NCI-H1092 treated with DMSO at 0.1 percent for 48 hours (cell line): ENCODE data around the gene SF3B2.
"Not testable (repeated sequence)": the region's sequence is repeated elsewhere in the genome, so short reads cannot be mapped to it uniquely, and the experiment has no call there.

ENCODE experiments used
- DNase-seq: peaks from one replicate; lab custom pipeline; 2025; lab: John Stamatoyannopoulos, UW

The SF3B2 gene

DNA sequence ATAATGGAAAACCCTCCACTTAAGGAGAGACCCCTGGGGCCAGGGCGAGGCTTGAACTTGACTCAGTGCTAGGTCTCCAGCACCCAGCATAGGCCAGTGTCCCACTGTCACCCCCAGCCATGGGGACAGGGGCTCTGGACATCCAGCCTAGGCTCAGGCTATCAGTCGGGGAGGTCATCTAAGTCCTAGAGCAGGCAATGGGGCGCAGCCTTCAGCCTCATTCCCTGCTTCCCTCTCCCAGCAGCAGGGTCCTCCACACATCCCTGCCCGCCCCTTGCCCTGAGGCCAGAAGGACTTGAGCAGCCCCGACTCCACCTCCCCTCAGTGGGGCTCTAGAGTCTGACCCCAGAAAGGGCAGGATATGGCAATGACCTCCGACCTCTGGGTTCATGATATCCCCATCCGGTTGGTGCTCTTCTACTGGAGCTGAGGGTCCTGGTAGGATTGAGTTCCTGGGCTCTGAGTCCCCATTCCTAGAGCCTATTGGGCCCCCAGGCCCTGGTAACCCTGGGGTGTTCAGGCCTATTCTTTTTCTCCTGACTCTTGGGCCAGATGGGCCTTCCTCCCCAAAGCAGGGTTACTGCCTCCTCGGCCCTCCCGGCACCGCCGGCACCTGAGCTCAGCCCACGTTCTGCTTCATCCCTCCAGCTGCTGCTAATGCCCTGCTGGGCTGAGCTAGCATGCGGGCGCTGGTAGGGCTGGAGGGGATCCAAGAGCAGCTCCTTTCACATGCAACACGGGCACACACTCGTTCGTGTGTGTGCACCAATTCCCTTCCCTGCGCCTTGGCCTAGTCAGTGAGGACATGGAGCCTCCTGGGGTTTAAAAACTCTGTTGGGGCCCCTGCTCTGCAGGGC, 36.0 kb upstream of the SF3B2 start:
- peak; percentile 13 for DNase-seq

DNA sequence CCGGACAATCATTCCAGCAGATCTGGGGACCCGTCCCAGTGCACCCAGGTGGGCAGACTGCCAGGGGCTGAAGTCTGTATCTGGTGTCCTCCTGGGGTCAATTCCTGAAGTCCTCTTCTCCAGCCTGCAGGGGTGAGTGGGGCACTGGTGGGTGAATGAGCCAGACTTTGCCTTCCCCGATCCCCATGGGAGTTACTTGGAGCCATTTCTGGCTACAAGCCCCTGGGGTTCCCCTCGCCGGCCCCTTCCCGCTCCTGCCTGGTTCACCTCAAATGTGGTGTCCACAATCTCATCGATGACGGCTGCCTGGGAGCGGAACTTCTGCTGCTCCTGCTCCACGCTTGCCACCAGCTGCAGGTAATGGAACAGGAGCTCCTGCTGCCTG, 35.4 kb upstream of the SF3B2 start:
- DNase-seq, result no peak

- DNase-seq, result no peak
Measured at GRCh38 chr11:66017321-66017720, 34.8 kb upstream of the SF3B2 start.

DNA sequence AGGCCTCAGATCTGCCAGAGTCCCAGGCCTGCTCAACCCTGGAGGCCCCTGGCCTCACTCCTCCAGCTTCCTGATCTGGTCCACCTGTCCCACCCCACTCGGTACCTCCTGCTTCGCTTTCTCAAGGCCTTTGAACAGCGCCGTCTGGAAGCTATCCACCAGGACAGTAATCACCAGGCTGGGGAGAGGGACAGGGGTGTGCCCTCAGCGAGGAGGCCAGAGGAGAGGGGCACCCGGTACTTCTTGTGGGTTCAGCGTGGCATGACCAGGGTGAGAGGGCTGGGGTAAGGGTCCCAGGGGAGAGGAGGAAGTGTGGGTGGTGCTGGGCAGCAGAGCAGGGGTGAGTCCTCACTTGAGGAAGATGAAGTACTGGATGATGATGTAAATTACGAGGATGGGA, 32.0 kb upstream of the SF3B2 start:
- DNase-seq, result no peak

DNA sequence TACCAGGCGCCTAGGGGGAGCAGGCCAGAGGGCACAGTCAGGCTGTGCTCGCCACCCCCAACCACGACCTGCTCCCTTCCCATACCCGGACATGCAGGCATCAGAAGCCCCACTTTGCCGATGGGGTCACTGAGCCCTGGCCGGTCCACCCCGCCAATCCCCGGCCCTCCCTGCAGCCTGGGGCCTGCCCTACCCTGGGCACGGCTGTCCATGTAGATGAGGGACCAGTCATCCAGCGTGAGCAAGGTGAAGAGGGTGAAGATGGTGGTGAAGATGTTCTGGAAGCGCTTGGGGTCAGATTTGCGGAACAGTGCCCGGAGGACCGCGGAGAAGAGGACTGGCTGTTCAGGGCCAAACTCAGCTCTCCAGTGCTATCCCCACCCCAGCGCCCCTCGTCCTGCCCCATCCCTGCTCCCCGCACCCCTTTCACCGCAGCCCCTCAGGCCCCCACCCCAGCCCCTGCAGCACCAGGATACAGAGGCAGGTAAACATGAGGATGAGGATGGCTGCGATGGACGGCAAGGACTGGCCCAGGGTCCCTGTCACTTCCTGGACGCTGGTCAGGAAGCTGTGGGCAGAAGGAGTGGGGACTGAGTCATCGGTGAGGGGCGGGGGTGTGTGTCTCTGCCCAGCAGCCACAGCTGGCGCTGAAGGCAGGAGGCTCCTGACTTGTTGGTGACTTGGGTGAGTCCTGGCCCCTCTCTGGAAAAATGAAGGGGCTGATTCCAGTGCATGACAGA, 31.4 kb upstream of the SF3B2 start:
- no peak for DNase-seq

DNA sequence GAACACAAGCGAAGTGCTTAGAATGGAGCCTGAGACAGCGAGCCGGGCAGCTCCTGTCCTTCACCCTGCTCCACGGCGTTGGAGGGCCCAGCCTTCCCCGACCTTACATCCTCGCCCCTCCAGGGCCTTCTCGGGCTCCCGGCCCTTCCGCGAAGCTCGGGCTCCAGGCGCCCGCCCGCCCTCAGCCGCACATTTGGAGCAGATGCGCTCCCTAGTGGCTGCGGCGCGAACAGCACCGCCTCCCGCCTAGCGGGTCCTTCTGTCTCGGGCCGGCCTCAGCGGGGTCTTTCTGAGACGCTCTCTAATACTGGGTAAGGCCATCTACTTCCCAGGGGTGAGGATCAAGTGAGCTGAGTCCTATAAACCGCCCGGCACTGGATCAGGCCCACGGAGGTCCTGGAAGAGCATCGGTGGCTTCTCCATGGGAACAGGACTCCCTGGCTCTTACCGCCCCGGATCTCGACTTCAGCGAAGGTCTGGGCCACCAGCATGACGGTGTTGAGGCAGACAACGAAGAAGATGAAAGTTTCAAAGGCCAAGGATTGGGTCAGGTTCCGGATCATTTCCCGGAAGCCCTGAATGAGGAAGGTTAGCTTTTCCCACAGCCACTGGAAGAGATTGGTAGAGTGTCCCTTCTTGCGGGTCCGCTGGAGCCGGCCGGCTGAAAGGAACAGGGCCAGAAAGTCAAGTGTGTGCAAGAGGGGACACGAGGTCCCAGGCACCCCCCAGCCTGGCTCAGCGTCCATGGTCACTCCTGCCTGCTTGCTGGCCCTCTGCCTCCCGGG, 29.6 kb upstream of the SF3B2 start:
- DNase-seq, result peak; percentile 62

DNA sequence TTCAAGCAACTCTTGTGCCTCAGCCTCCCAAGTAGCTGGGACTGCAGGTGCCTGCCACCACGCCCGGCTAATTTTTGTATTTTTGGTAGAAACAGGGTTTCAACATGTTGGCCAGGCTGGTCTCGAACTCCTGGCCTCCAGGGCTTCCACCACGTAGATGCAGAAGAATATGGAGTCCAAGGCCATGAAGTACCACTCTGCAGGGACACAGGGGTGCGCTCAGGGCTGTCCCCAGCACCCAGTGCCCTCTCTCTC, 29.1 kb upstream of the SF3B2 start:
- not testable (repeated sequence) for DNase-seq

GRCh38 chr11:66026017-66026529, 26.1 kb upstream of the SF3B2 start, which contains the start of gene CATSPER1:
CATSPER1 (minus strand) TSS chr11:66026479; CDS start chr11:66026379, 100 bp downstream.
- DNase-seq, result no peak

GRCh38 chr11:66032957-66033735, 19.0 kb upstream of the SF3B2 start:
- no peak for DNase-seq

- peak; percentile 15 for DNase-seq
Measured at GRCh38 chr11:66035653-66036333, 16.4 kb upstream of the SF3B2 start.

- no peak for DNase-seq
Measured at GRCh38 chr11:66036334-66036710, 15.8 kb upstream of the SF3B2 start.

- DNase-seq, result no peak
Measured at GRCh38 chr11:66037327-66037726, 14.8 kb upstream of the SF3B2 start.

GRCh38 chr11:66039765-66040164, 12.4 kb upstream of the SF3B2 start:
- no peak for DNase-seq

- DNase-seq, result no peak
Measured at GRCh38 chr11:66042227-66042995, 9.8 kb upstream of the SF3B2 start.

- no peak for DNase-seq
Measured at GRCh38 chr11:66042996-66043906, 8.9 kb upstream of the SF3B2 start.

DNA sequence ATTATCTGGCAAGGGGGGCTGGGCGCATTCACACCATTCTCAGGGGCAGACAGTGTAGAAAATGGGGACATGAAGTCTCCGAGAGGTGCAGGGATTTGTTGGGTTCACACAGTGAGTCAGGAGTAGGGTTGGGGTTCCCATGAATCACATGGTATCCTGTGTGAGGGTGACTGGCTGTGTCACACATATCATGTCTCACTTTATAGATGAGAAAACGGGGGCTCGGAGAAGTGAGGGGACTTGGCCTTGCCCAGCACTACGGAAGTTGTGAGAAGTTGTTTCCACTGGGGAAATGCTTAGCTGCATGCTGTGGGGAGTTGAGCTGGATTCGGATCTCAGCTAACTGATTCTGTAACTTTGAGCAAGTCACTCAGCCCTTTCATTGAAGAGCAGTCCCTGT, 7.4 kb upstream of the SF3B2 start:
- DNase-seq, result no peak

GRCh38 chr11:66045177-66045639, 7.0 kb upstream of the SF3B2 start:
- DNase-seq, result peak; percentile 81

GRCh38 chr11:66046901-66047300, 5.3 kb upstream of the SF3B2 start:
- DNase-seq, result no peak
